Ishikawa (cell line): Measurements from ENCODE around the gene PIEZO2.

Source experiments
- EP300 ChIP-seq: IDR thresholded peaks from 2 replicates; pipeline ENCODE4 v1.6.1; 2012; ENCODE audit warnings: borderline replicate concordance
- FOXM1 ChIP-seq: IDR thresholded peaks from 2 replicates; pipeline ENCODE4 v1.6.1; 2012; ENCODE audit warnings: low read depth, borderline replicate concordance
- RAD21 ChIP-seq: IDR thresholded peaks from 2 replicates; pipeline ENCODE4 v1.6.1; 2012; ENCODE audit warnings: low read depth
- TEAD4 ChIP-seq: IDR thresholded peaks from 2 replicates; pipeline ENCODE4 v1.6.1; 2012
- YY1 ChIP-seq: IDR thresholded peaks from 2 replicates; pipeline ENCODE4 v1.6.1; 2012; ENCODE audit warnings: low read depth

DNA sequence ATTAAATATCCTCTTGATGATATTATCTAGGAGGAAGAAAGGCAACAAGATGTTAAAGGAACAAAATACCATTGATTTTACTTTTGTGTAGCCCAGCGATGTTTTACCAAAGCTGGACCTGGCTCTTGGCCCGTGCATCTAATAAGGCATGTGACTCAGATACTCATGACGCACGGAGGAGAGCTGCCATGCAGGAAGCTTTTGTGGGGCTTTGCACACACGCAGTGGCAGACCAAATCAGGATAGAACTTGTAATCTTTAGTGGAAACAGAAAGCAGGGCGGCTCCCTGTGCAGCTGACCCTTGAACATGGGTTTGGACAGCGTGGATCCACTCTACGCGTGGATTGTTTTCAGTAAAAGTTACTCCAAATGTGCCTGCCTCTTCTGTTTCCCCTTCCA is 433.6 kb downstream of the PIEZO2 start:
- TF ChIP-seq EP300 (no peak), YY1 (no peak), FOXM1 (no peak), RAD21 (no peak), TEAD4 (no peak)
